ENCODE measurements around the gene PCBP3.

- no peak for TF ChIP-seq CTCF (optimal IDR thresholded peaks at IDR 0.05 in 1 of 3, IDR thresholded peaks at IDR 0.05 in 1 of 3, conservative IDR thresholded peaks at IDR 0.05 in 1 of 3; ENCODE audit: extremely low read depth in 1 of 3, insufficient read depth in 2 of 3, low read length in 3 of 3)
- TF ChIP-seq EZH2 (IDR thresholded peaks at IDR 0.05; ENCODE audit: low read length) = no peak
Observed at GRCh38 chr21:45927032-45927431, 283.5 kb downstream of the PCBP3 start.
